ENCODE measurements around the gene ATXN2.

Gene ATXN2

GRCh38 chr12:111598637-111599452 is at the start of gene ATXN2:
Gene ATXN2 (minus strand): TSS chr12:111599315. CDS start chr12:111599034, 281 bp downstream.
- Histone ChIP-seq H3K9me3 (ENCODE audit: control insufficient read depth in 1 of 2, low read length in 2 of 2) (no peaks in the 10 kb centered on the region), H3K4me1 (ENCODE audit: control insufficient read depth in 1 of 2, insufficient read depth in 2 of 2, low read length in 2 of 2) (peaks cover 24 to 27% of the 10 kb centered on the region in 2 donors), H3K36me3 (ENCODE audit: control insufficient read depth in 1 of 2, insufficient read depth in 2 of 2, low read length in 2 of 2) (no peaks in the 10 kb centered on the region), H3K9ac (ENCODE audit: low read depth in 1 of 2, low read length in 2 of 2) (peak within 1 kb of the TSS; percentile 74 to 85), H3K27ac (ENCODE audit: low read depth, low read length) (peak within 1 kb of the TSS; percentile 91), H3K4me3 (ENCODE audit: low read depth in 1 of 2, low read length in 2 of 2) (peak within 1 kb of the TSS; percentile 93 to 96), H3K27me3 (ENCODE audit: control insufficient read depth in 1 of 2, insufficient read depth in 2 of 2, low read length in 2 of 2) (no peaks in the 10 kb centered on the region)

GRCh38 chr12:111645433-111645832 is 46.3 kb upstream of the ATXN2 start:
- H3K4me1 ChIP-seq (ENCODE audit: control insufficient read depth in 1 of 2, insufficient read depth in 2 of 2, low read length in 2 of 2), result peaks cover 6 to 8% of the 10 kb centered on the region in 2 donors
- no peaks in the 10 kb centered on the region for H3K27me3 ChIP-seq (ENCODE audit: control insufficient read depth in 1 of 2, insufficient read depth in 2 of 2, low read length in 2 of 2)
- H3K36me3 ChIP-seq (ENCODE audit: control insufficient read depth in 1 of 2, insufficient read depth in 2 of 2, low read length in 2 of 2), result peaks cover 17 to 72% of the 10 kb centered on the region in 2 donors
- H3K9ac ChIP-seq (ENCODE audit: low read depth in 1 of 2, low read length in 2 of 2), result no peak overlapping the region
- H3K4me3 ChIP-seq (ENCODE audit: low read depth in 1 of 2, low read length in 2 of 2), result no peak overlapping the region
- H3K9me3 ChIP-seq (ENCODE audit: control insufficient read depth in 1 of 2, low read length in 2 of 2), result no peaks in the 10 kb centered on the region
- H3K27ac ChIP-seq (ENCODE audit: low read depth, low read length), result no peak overlapping the region

- Histone ChIP-seq H3K9ac (ENCODE audit: low read depth in 1 of 2, low read length in 2 of 2) (no peak overlapping the region), H3K27ac (ENCODE audit: low read depth, low read length) (no peak overlapping the region), H3K4me3 (ENCODE audit: low read depth in 1 of 2, low read length in 2 of 2) (no peak overlapping the region), H3K9me3 (ENCODE audit: control insufficient read depth in 1 of 2, low read length in 2 of 2) (no peaks in the 10 kb centered on the region), H3K4me1 (ENCODE audit: control insufficient read depth in 1 of 2, insufficient read depth in 2 of 2, low read length in 2 of 2) (peaks cover 6 to 8% of the 10 kb centered on the region in 2 donors), H3K36me3 (ENCODE audit: control insufficient read depth in 1 of 2, insufficient read depth in 2 of 2, low read length in 2 of 2) (peaks cover 9 to 60% of the 10 kb centered on the region in 2 donors), H3K27me3 (ENCODE audit: control insufficient read depth in 1 of 2, insufficient read depth in 2 of 2, low read length in 2 of 2) (no peaks in the 10 kb centered on the region)
Measured at GRCh38 chr12:111643427-111643826, 44.3 kb upstream of the ATXN2 start.

GRCh38 chr12:111642681-111643426 is 43.7 kb upstream of the ATXN2 start:
- no peak overlapping the region for H3K9ac ChIP-seq (ENCODE audit: low read depth in 1 of 2, low read length in 2 of 2)
- peak overlapping the region; percentile 3 for H3K27ac ChIP-seq (ENCODE audit: low read depth, low read length)
- H3K36me3 ChIP-seq (ENCODE audit: control insufficient read depth in 1 of 2, insufficient read depth in 2 of 2, low read length in 2 of 2), result peaks cover 9 to 60% of the 10 kb centered on the region in 2 donors
- no peaks in the 10 kb centered on the region for H3K9me3 ChIP-seq (ENCODE audit: control insufficient read depth in 1 of 2, low read length in 2 of 2)
- peaks cover 6 to 8% of the 10 kb centered on the region in 2 donors for H3K4me1 ChIP-seq (ENCODE audit: control insufficient read depth in 1 of 2, insufficient read depth in 2 of 2, low read length in 2 of 2)
- H3K27me3 ChIP-seq (ENCODE audit: control insufficient read depth in 1 of 2, insufficient read depth in 2 of 2, low read length in 2 of 2), result no peaks in the 10 kb centered on the region
- no peak overlapping the region for H3K4me3 ChIP-seq (ENCODE audit: low read depth in 1 of 2, low read length in 2 of 2)

GRCh38 chr12:111640506-111640905 is 41.4 kb upstream of the ATXN2 start:
- H3K36me3 ChIP-seq (ENCODE audit: control insufficient read depth in 1 of 2, insufficient read depth in 2 of 2, low read length in 2 of 2), result peaks cover 9 to 39% of the 10 kb centered on the region in 2 donors
- H3K27ac ChIP-seq (ENCODE audit: low read depth, low read length), result no peak overlapping the region
- no peak overlapping the region for H3K4me3 ChIP-seq (ENCODE audit: low read depth in 1 of 2, low read length in 2 of 2)
- H3K27me3 ChIP-seq (ENCODE audit: control insufficient read depth in 1 of 2, insufficient read depth in 2 of 2, low read length in 2 of 2), result no peaks in the 10 kb centered on the region
- no peaks in the 10 kb centered on the region for H3K9me3 ChIP-seq (ENCODE audit: control insufficient read depth in 1 of 2, low read length in 2 of 2)
- peaks cover 6 to 10% of the 10 kb centered on the region in 2 donors for H3K4me1 ChIP-seq (ENCODE audit: control insufficient read depth in 1 of 2, insufficient read depth in 2 of 2, low read length in 2 of 2)
- H3K9ac ChIP-seq (ENCODE audit: low read depth in 1 of 2, low read length in 2 of 2), result no peak overlapping the region

GRCh38 chr12:111638556-111638955 is 39.4 kb upstream of the ATXN2 start:
- Histone ChIP-seq H3K27ac (ENCODE audit: low read depth, low read length) (no peak overlapping the region), H3K9me3 (ENCODE audit: control insufficient read depth in 1 of 2, low read length in 2 of 2) (no peaks in the 10 kb centered on the region), H3K4me3 (ENCODE audit: low read depth in 1 of 2, low read length in 2 of 2) (no peak overlapping the region), H3K27me3 (ENCODE audit: control insufficient read depth in 1 of 2, insufficient read depth in 2 of 2, low read length in 2 of 2) (no peaks in the 10 kb centered on the region), H3K4me1 (ENCODE audit: control insufficient read depth in 1 of 2, insufficient read depth in 2 of 2, low read length in 2 of 2) (peaks cover 5 to 6% of the 10 kb centered on the region in 2 donors), H3K36me3 (ENCODE audit: control insufficient read depth in 1 of 2, insufficient read depth in 2 of 2, low read length in 2 of 2) (peaks cover 0 to 20% of the 10 kb centered on the region in 2 donors), H3K9ac (ENCODE audit: low read depth in 1 of 2, low read length in 2 of 2) (no peak overlapping the region)

GRCh38 chr12:111636209-111636945 is 37.3 kb upstream of the ATXN2 start:
- no peak overlapping the region for H3K9ac ChIP-seq (ENCODE audit: low read depth in 1 of 2, low read length in 2 of 2)
- no peak overlapping the region for H3K4me3 ChIP-seq (ENCODE audit: low read depth in 1 of 2, low read length in 2 of 2)
- no peaks in the 10 kb centered on the region for H3K27me3 ChIP-seq (ENCODE audit: control insufficient read depth in 1 of 2, insufficient read depth in 2 of 2, low read length in 2 of 2)
- H3K36me3 ChIP-seq (ENCODE audit: control insufficient read depth in 1 of 2, insufficient read depth in 2 of 2, low read length in 2 of 2), result peaks cover 0 to 4% of the 10 kb centered on the region in 2 donors
- H3K4me1 ChIP-seq (ENCODE audit: control insufficient read depth in 1 of 2, insufficient read depth in 2 of 2, low read length in 2 of 2), result peaks cover 0 to 3% of the 10 kb centered on the region in 2 donors
- H3K9me3 ChIP-seq (ENCODE audit: control insufficient read depth in 1 of 2, low read length in 2 of 2), result no peaks in the 10 kb centered on the region
- H3K27ac ChIP-seq (ENCODE audit: low read depth, low read length), result no peak overlapping the region

GRCh38 chr12:111635524-111635923 is 36.4 kb upstream of the ATXN2 start:
- no peak overlapping the region for H3K4me3 ChIP-seq (ENCODE audit: low read depth in 1 of 2, low read length in 2 of 2)
- H3K27me3 ChIP-seq (ENCODE audit: control insufficient read depth in 1 of 2, insufficient read depth in 2 of 2, low read length in 2 of 2), result no peaks in the 10 kb centered on the region
- H3K9me3 ChIP-seq (ENCODE audit: control insufficient read depth in 1 of 2, low read length in 2 of 2), result no peaks in the 10 kb centered on the region
- H3K27ac ChIP-seq (ENCODE audit: low read depth, low read length), result no peak overlapping the region
- H3K4me1 ChIP-seq (ENCODE audit: control insufficient read depth in 1 of 2, insufficient read depth in 2 of 2, low read length in 2 of 2), result peaks cover 0 to 3% of the 10 kb centered on the region in 2 donors
- peaks cover 0 to 3% of the 10 kb centered on the region in 2 donors for H3K36me3 ChIP-seq (ENCODE audit: control insufficient read depth in 1 of 2, insufficient read depth in 2 of 2, low read length in 2 of 2)
- no peak overlapping the region for H3K9ac ChIP-seq (ENCODE audit: low read depth in 1 of 2, low read length in 2 of 2)

- Histone ChIP-seq H3K9ac (ENCODE audit: low read depth in 1 of 2, low read length in 2 of 2) (no peak overlapping the region), H3K27ac (ENCODE audit: low read depth, low read length) (no peak overlapping the region), H3K27me3 (ENCODE audit: control insufficient read depth in 1 of 2, insufficient read depth in 2 of 2, low read length in 2 of 2) (no peaks in the 10 kb centered on the region), H3K9me3 (ENCODE audit: control insufficient read depth in 1 of 2, low read length in 2 of 2) (no peaks in the 10 kb centered on the region), H3K36me3 (ENCODE audit: control insufficient read depth in 1 of 2, insufficient read depth in 2 of 2, low read length in 2 of 2) (no peaks in the 10 kb centered on the region), H3K4me3 (ENCODE audit: low read depth in 1 of 2, low read length in 2 of 2) (no peak overlapping the region), H3K4me1 (ENCODE audit: control insufficient read depth in 1 of 2, insufficient read depth in 2 of 2, low read length in 2 of 2) (no peaks in the 10 kb centered on the region)
Measured at GRCh38 chr12:111628505-111629260, 29.6 kb upstream of the ATXN2 start.
